Activated CD4-positive, alpha-beta T cell treated with anti-CD3 and anti-CD28 coated beads for 36 hours (primary cell): Measurements from ENCODE around the gene RBM47. TPM values are rescaled to one million over a fixed set of nuclear protein-coding genes. Genes with fewer than 3 reads are reported as not detected.
"Not testable (repeated sequence)": the region's sequence is repeated elsewhere in the genome, so short reads cannot be mapped to it uniquely, and the experiment has no call there.

Experiments used
- ATAC-seq: fragments of 200-7000 bp; cut with Tn5 transposase; one replicate; pipeline ENCODE4 v1.10.0; 2021; ENCODE audit warnings: mild to moderate bottlenecking, moderate library complexity
- CTCF ChIA-PET: fragments of 350-600 bp; sonication (Branson Sonifier 250); formaldehyde crosslinking; loops from one replicate; lab custom pipeline; 2021; ENCODE audit warnings: antibody characterized with exemption; lab: Charles Lee
- POLR2A ChIA-PET: fragments of 350-600 bp; sonication (Branson Sonifier 250); formaldehyde crosslinking; loops from one replicate; lab custom pipeline; 2021; ENCODE audit warnings: antibody characterized with exemption, inconsistent platforms; lab: Charles Lee
- DNase-seq: peaks from one replicate; pipeline ENCODE4 v3.0.0-alpha.2; 2020
- H3K27ac Mint-ChIP-seq: one replicate; pipeline ENCODE4 v1.8.0; 2021; ENCODE audit warnings: mixed read lengths
- H3K27me3 Mint-ChIP-seq: one replicate; pipeline ENCODE4 v1.8.0; 2021; ENCODE audit warnings: mixed read lengths
- H3K36me3 Mint-ChIP-seq: one replicate; pipeline ENCODE4 v1.8.0; 2021; ENCODE audit warnings: low read depth, mixed read lengths
- H3K4me1 Mint-ChIP-seq: one replicate; pipeline ENCODE4 v1.8.0; 2021; ENCODE audit warnings: mixed read lengths
- H3K4me3 Mint-ChIP-seq: one replicate; pipeline ENCODE4 v1.8.0; 2021; ENCODE audit warnings: mild to moderate bottlenecking, moderate library complexity, mixed read lengths
- H3K9me3 Mint-ChIP-seq: one replicate; pipeline ENCODE4 v1.8.0; 2021; ENCODE audit warnings: low read depth, mixed read lengths
- intact Hi-C, 2 experiments: fragments of 100-400 bp; cut with DNase I in 1 of 2; cut with micrococcal nuclease in 1 of 2; formaldehyde crosslinking; loops; one replicate each; pipeline versions ENCODE4 v1.14.2 to v1.15.1; 2022 to 2024; cut with DNase I, micrococcal nuclease
- total RNA-seq, 2 experiments: library from RNA; stranded (reverse); gene quantifications; one replicate each; pipeline ENCODE4 v1.2.3, GENCODE V29; 2021

Gene RBM47
- total RNA-seq, 2 experiments from 2014 or later, result 3.2 to 4.4 TPM

GRCh38 chr4:40573593-40574311 is 55.9 kb downstream of the RBM47 start:
- no peak for DNase-seq
- Mint-ChIP-seq H3K9me3 (no peaks in the 10 kb centered on the region), H3K27me3 (peaks cover 2% of the 10 kb centered on the region), H3K27ac (no peak overlapping the region), H3K4me1 (peaks cover 24% of the 10 kb centered on the region), H3K36me3 (no peaks in the 10 kb centered on the region), H3K4me3 (no peak overlapping the region)
- CTCF ChIA-PET, result interaction anchor here (0.7 to 1.6 kb wide), 3 partner anchors 10 to 268 kb away, joined by 3 to 4 read pairs (median 3); no protein-coding TSS in a partner anchor
- ATAC-seq, result no peak
- intact Hi-C loops, result no loop called here
- POLR2A ChIA-PET, result no interaction called here

- H3K27ac Mint-ChIP-seq, result no peak overlapping the region
- H3K4me1 Mint-ChIP-seq, result peaks cover 24% of the 10 kb centered on the region
- POLR2A ChIA-PET, result no interaction called here
- no peak for ATAC-seq
- H3K9me3 Mint-ChIP-seq, result no peaks in the 10 kb centered on the region
- H3K27me3 Mint-ChIP-seq, result peaks cover 2% of the 10 kb centered on the region
- H3K4me3 Mint-ChIP-seq, result no peak overlapping the region
- no peak for DNase-seq
- intact Hi-C loops, result no loop called here
- CTCF ChIA-PET, result interaction anchor here (0.7 kb wide), 2 partner anchors 121 to 1010 kb away, joined by 4 read pairs; no protein-coding TSS in a partner anchor
- H3K36me3 Mint-ChIP-seq, result no peaks in the 10 kb centered on the region
Measured at GRCh38 chr4:40572692-40573310, 56.9 kb downstream of the RBM47 start.

- no peak overlapping the region for H3K27ac Mint-ChIP-seq
- ATAC-seq (peak; percentile 12), DNase-seq (no peak)
- intact Hi-C loops, result no loop called here
- H3K27me3 Mint-ChIP-seq, result peaks cover 2% of the 10 kb centered on the region
- POLR2A ChIA-PET, result no interaction called here
- no peak overlapping the region for H3K4me3 Mint-ChIP-seq
- no peaks in the 10 kb centered on the region for H3K36me3 Mint-ChIP-seq
- H3K9me3 Mint-ChIP-seq, result no peaks in the 10 kb centered on the region
- CTCF ChIA-PET, result no interaction called here
- peaks cover 12% of the 10 kb centered on the region for H3K4me1 Mint-ChIP-seq
Measured at GRCh38 chr4:40571208-40571607, 58.5 kb downstream of the RBM47 start.

GRCh38 chr4:40570348-40571077 is 59.2 kb downstream of the RBM47 start:
- Mint-ChIP-seq H3K27me3 (peaks cover 2% of the 10 kb centered on the region), H3K9me3 (no peaks in the 10 kb centered on the region), H3K4me3 (no peak overlapping the region), H3K27ac (no peak overlapping the region), H3K36me3 (no peaks in the 10 kb centered on the region), H3K4me1 (peaks cover 12% of the 10 kb centered on the region)
- no peak for DNase-seq
- CTCF ChIA-PET, result interaction anchor here (0.8 kb wide), 1 partner anchor 150 kb away, joined by 4 read pairs; no protein-coding TSS in a partner anchor
- intact Hi-C loops, result no loop called here
- ATAC-seq, result no peak
- POLR2A ChIA-PET, result no interaction called here

- ChIA-PET CTCF (interaction anchor here (1.5 kb wide), 1 partner anchor 9 kb away, joined by 3 read pairs; no protein-coding TSS in a partner anchor), POLR2A (no interaction called here)
- DNase-seq, result no peak
- intact Hi-C loops, result no loop called here
- Mint-ChIP-seq H3K4me1 (peaks cover 3% of the 10 kb centered on the region), H3K36me3 (no peaks in the 10 kb centered on the region), H3K27ac (no peak overlapping the region), H3K27me3 (no peaks in the 10 kb centered on the region), H3K4me3 (no peak overlapping the region), H3K9me3 (no peaks in the 10 kb centered on the region)
- no peak for ATAC-seq
Measured at GRCh38 chr4:40564815-40565483, 64.7 kb downstream of the RBM47 start.

GRCh38 chr4:40564004-40564403 is 65.7 kb downstream of the RBM47 start:
- intact Hi-C loops, result no loop called here
- no peaks in the 10 kb centered on the region for H3K36me3 Mint-ChIP-seq
- no peak for ATAC-seq
- no peaks in the 10 kb centered on the region for H3K9me3 Mint-ChIP-seq
- ChIA-PET POLR2A (interaction anchor here (0.6 kb wide), 1 partner anchor 129 kb away, joined by 3 read pairs; no protein-coding TSS in a partner anchor), CTCF (interaction anchor here (1.1 to 1.5 kb wide), 2 partner anchors 10 to 19 kb away, joined by 3 to 4 read pairs; no protein-coding TSS in a partner anchor)
- no peaks in the 10 kb centered on the region for H3K27me3 Mint-ChIP-seq
- DNase-seq, result no peak
- H3K27ac Mint-ChIP-seq, result no peak overlapping the region
- H3K4me3 Mint-ChIP-seq, result no peak overlapping the region
- peaks cover 7% of the 10 kb centered on the region for H3K4me1 Mint-ChIP-seq

- Mint-ChIP-seq H3K27me3 (no peaks in the 10 kb centered on the region), H3K9me3 (no peaks in the 10 kb centered on the region), H3K4me3 (no peak overlapping the region), H3K27ac (no peak overlapping the region), H3K4me1 (peaks cover 7% of the 10 kb centered on the region), H3K36me3 (no peaks in the 10 kb centered on the region)
- ChIA-PET CTCF (interaction anchor here (0.5 to 1.5 kb wide), 4 partner anchors 11 to 105 kb away, joined by 3 to 4 read pairs (median 3); no protein-coding TSS in a partner anchor), POLR2A (no interaction called here)
- ATAC-seq, result no peak
- DNase-seq, result no peak
- intact Hi-C loops, result no loop called here
Measured at GRCh38 chr4:40563401-40563800, 66.3 kb downstream of the RBM47 start.

- Mint-ChIP-seq H3K4me3 (no peak overlapping the region), H3K27me3 (no peaks in the 10 kb centered on the region), H3K4me1 (peaks cover 7% of the 10 kb centered on the region), H3K27ac (no peak overlapping the region), H3K36me3 (no peaks in the 10 kb centered on the region), H3K9me3 (no peaks in the 10 kb centered on the region)
- ATAC-seq, result no peak
- POLR2A ChIA-PET, result no interaction called here
- intact Hi-C loops, result no loop called here
- CTCF ChIA-PET, result interaction anchor here (0.8 kb wide), 1 partner anchor 105 kb away, joined by 3 read pairs; no protein-coding TSS in a partner anchor
- no peak for DNase-seq
Measured at GRCh38 chr4:40562681-40563080, 67.0 kb downstream of the RBM47 start.

- H3K27me3 Mint-ChIP-seq, result no peaks in the 10 kb centered on the region
- ChIA-PET POLR2A (no interaction called here), CTCF (no interaction called here)
- H3K4me1 Mint-ChIP-seq, result peaks cover 7% of the 10 kb centered on the region
- intact Hi-C loops, result no loop called here
- no peaks in the 10 kb centered on the region for H3K9me3 Mint-ChIP-seq
- no peaks in the 10 kb centered on the region for H3K36me3 Mint-ChIP-seq
- ATAC-seq (no peak), DNase-seq (no peak)
- no peak overlapping the region for H3K4me3 Mint-ChIP-seq
- H3K27ac Mint-ChIP-seq, result no peak overlapping the region
Measured at GRCh38 chr4:40562208-40562607, 67.5 kb downstream of the RBM47 start.

- not testable (repeated sequence) for H3K36me3 Mint-ChIP-seq
Measured at GRCh38 chr4:40561543-40562177, 68.0 kb downstream of the RBM47 start.

More at GRCh38 chr4:40561543-40562177, 68.0 kb downstream of the RBM47 start:
- ATAC-seq, H3K4me3 Mint-ChIP-seq, H3K9me3 Mint-ChIP-seq, intact Hi-C loops, POLR2A ChIA-PET, CTCF ChIA-PET, H3K27ac Mint-ChIP-seq, DNase-seq, H3K27me3 Mint-ChIP-seq, H3K4me1 Mint-ChIP-seq: not testable (repeated sequence)
